ENCODE measurements around the gene ZNF219. TPM values are rescaled to one million over a fixed set of nuclear protein-coding genes. Genes with fewer than 3 reads are reported as not detected.

The ZNF219 gene
- polyA plus RNA-seq, 1 donor, result 45.2 TPM

DNA sequence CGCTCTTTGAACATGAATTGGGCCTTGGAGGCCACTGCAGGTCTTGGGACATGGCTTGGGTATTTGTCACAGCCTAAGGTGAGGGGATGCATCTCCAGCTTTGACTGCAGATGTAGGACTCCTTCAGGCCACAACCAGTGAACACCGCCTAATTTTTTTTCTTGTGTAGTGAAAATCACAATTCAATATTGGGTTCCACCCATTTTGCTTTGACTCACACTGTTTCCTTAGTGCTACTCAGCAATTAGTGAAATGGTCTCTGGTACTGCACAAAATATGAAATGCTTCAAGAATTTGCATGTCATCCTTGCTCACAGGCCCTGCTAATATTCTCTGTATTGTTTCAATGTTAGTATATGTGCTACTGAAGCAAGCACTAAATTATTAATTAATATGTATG is 14.9 kb upstream of the ZNF219 start:
- no peaks in the 10 kb centered on the region for H3K27me3 ChIP-seq (ENCODE audit: control insufficient read depth, insufficient read depth, low read length)
- no CpG with 5 or more reads among the region's 2 CpGs for WGBS (ENCODE audit: insufficient coverage, low lambda C conversion rate)

DNA sequence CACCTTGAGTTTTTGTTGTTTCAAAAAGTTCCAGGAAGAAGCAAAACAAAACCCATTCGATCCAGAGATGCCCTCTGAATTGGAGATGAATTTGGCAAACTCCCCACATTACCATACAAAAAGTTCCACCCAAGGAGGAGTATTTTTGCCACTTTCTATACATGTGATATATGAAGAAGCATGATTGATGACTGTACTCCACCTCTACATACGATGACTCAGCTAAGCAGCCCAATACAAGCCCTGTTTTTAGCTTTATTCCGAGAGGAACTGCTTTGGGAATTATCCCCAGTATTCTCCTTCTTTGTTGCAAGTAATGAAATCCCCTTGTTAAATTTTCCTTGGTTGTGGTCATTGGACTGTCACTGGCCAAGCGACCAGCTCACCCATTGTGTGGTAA is 13.8 kb upstream of the ZNF219 start:
- no peak overlapping the region for H3K27ac ChIP-seq (ENCODE audit: low read length)
- peaks cover 9% of the 10 kb centered on the region for H3K4me1 ChIP-seq (ENCODE audit: control insufficient read depth, insufficient read depth, low read length)
- no peak overlapping the region for H3K4me3 ChIP-seq (ENCODE audit: low read length)
- no peak for DNase-seq
- H3K36me3 ChIP-seq (ENCODE audit: control insufficient read depth, insufficient read depth, low read length), result no peaks in the 10 kb centered on the region
- H3K27me3 ChIP-seq (ENCODE audit: control insufficient read depth, insufficient read depth, low read length), result no peaks in the 10 kb centered on the region
- no peaks in the 10 kb centered on the region for H3K9me3 ChIP-seq (ENCODE audit: control insufficient read depth, low read depth, low read length)
- WGBS (ENCODE audit: insufficient coverage, low lambda C conversion rate), result 100% methylated on average over 1 of the region's 4 CpGs

More for the DNA sequence above, 14.9 kb upstream of the ZNF219 start:
- no peak for DNase-seq
- H3K4me1 ChIP-seq (ENCODE audit: control insufficient read depth, insufficient read depth, low read length), result peaks cover 7% of the 10 kb centered on the region
- no peak overlapping the region for H3K27ac ChIP-seq (ENCODE audit: low read length)
- H3K36me3 ChIP-seq (ENCODE audit: control insufficient read depth, insufficient read depth, low read length), result no peaks in the 10 kb centered on the region
- H3K9me3 ChIP-seq (ENCODE audit: control insufficient read depth, low read depth, low read length), result no peaks in the 10 kb centered on the region
- H3K4me3 ChIP-seq (ENCODE audit: low read length), result no peak overlapping the region

GRCh38 chr14:21109377-21110138 is 11.1 kb upstream of the ZNF219 start:
- no peaks in the 10 kb centered on the region for H3K27me3 ChIP-seq (ENCODE audit: control insufficient read depth, insufficient read depth, low read length)
- no peak overlapping the region for H3K4me3 ChIP-seq (ENCODE audit: low read length)
- H3K4me1 ChIP-seq (ENCODE audit: control insufficient read depth, insufficient read depth, low read length), result peaks cover 36% of the 10 kb centered on the region
- no peaks in the 10 kb centered on the region for H3K36me3 ChIP-seq (ENCODE audit: control insufficient read depth, insufficient read depth, low read length)
- 60% methylated on average over 1 of the region's 6 CpGs for WGBS (ENCODE audit: insufficient coverage, low lambda C conversion rate)
- peak; percentile 34 to 78 for DNase-seq
- no peak overlapping the region for H3K27ac ChIP-seq (ENCODE audit: low read length)
- no peaks in the 10 kb centered on the region for H3K9me3 ChIP-seq (ENCODE audit: control insufficient read depth, low read depth, low read length)

DNA sequence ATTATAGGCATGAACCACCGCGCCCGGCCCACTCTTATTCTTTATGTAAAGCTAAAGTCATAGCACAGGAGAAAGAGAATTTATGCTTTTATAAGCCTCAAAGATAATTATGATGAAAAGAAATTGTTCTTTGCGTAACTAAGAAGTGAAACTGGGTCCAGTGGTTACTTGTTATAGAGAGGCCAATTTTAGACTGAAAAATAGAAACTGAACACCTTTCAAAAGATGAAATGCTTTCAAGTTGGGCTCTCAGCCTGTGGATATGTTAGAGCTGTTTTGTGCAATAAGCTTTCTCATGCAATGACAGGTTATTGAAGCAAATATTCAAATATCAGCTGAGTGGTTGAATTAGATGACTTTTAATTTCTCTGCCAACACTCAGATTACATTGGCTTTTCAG is 10.3 kb upstream of the ZNF219 start:
- Histone ChIP-seq H3K27me3 (ENCODE audit: control insufficient read depth, insufficient read depth, low read length) (no peaks in the 10 kb centered on the region), H3K4me1 (ENCODE audit: control insufficient read depth, insufficient read depth, low read length) (peaks cover 36% of the 10 kb centered on the region), H3K27ac (ENCODE audit: low read length) (no peak overlapping the region), H3K36me3 (ENCODE audit: control insufficient read depth, insufficient read depth, low read length) (no peaks in the 10 kb centered on the region), H3K4me3 (ENCODE audit: low read length) (no peak overlapping the region), H3K9me3 (ENCODE audit: control insufficient read depth, low read depth, low read length) (no peaks in the 10 kb centered on the region)
- WGBS (ENCODE audit: insufficient coverage, low lambda C conversion rate), result no CpG with 5 or more reads among the region's 4 CpGs
- no peak for DNase-seq

DNA sequence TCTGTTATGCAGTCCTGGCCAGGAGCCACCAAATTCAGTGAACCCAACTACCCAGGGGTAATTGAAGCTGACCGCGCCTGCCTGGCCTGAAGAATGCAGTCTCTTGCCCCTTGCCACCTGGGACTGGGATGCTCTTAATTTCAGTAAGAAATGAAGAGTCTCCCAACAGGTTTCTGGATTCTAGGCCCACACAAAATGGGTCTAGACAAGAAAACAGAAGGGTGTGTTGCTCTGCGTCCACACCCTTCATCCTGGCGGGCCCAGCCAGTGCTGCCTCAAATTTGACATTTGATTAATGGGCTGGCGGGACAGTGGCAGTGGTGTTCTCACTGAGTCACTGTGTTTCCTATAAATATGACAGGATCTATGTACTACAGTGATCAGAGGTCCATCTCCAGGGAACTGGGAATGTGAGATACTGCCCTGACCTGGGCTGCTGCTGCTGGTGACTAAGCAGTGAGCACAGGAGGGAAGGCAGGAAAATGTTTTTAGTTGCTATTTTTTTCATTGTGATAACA is 8.9 kb upstream of the ZNF219 start:
- no peaks in the 10 kb centered on the region for H3K36me3 ChIP-seq (ENCODE audit: control insufficient read depth, insufficient read depth, low read length)
- no CpG with 5 or more reads among the region's 5 CpGs for WGBS (ENCODE audit: insufficient coverage, low lambda C conversion rate)
- H3K4me3 ChIP-seq (ENCODE audit: low read length), result no peak overlapping the region
- peak overlapping the region; percentile 30 for H3K27ac ChIP-seq (ENCODE audit: low read length)
- peak in 1 of 2 donors; percentile 36 for DNase-seq
- no peaks in the 10 kb centered on the region for H3K27me3 ChIP-seq (ENCODE audit: control insufficient read depth, insufficient read depth, low read length)
- peaks cover 47% of the 10 kb centered on the region for H3K4me1 ChIP-seq (ENCODE audit: control insufficient read depth, insufficient read depth, low read length)
- H3K9me3 ChIP-seq (ENCODE audit: control insufficient read depth, low read depth, low read length), result no peaks in the 10 kb centered on the region

- H3K36me3 ChIP-seq (ENCODE audit: control insufficient read depth, insufficient read depth, low read length), result no peaks in the 10 kb centered on the region
- H3K27me3 ChIP-seq (ENCODE audit: control insufficient read depth, insufficient read depth, low read length), result no peaks in the 10 kb centered on the region
- no peak overlapping the region for H3K4me3 ChIP-seq (ENCODE audit: low read length)
- H3K9me3 ChIP-seq (ENCODE audit: control insufficient read depth, low read depth, low read length), result no peaks in the 10 kb centered on the region
- peaks cover 53% of the 10 kb centered on the region for H3K4me1 ChIP-seq (ENCODE audit: control insufficient read depth, insufficient read depth, low read length)
- H3K27ac ChIP-seq (ENCODE audit: low read length), result peak overlapping the region; percentile 30
- DNase-seq, result peak; percentile 79 to 80
- 20% methylated on average over 1 of the region's 11 CpGs for WGBS (ENCODE audit: insufficient coverage, low lambda C conversion rate)
Measured at GRCh38 chr14:21106498-21107282, 8.2 kb upstream of the ZNF219 start.

- peak overlapping the region; percentile 98 for H3K27ac ChIP-seq (ENCODE audit: low read length)
- no peaks in the 10 kb centered on the region for H3K27me3 ChIP-seq (ENCODE audit: control insufficient read depth, insufficient read depth, low read length)
- H3K4me3 ChIP-seq (ENCODE audit: low read length), result no peak overlapping the region
- DNase-seq, result no peak
- peaks cover 59% of the 10 kb centered on the region for H3K4me1 ChIP-seq (ENCODE audit: control insufficient read depth, insufficient read depth, low read length)
- 17% methylated on average over 1 of the region's 4 CpGs for WGBS (ENCODE audit: insufficient coverage, low lambda C conversion rate)
- no peaks in the 10 kb centered on the region for H3K9me3 ChIP-seq (ENCODE audit: control insufficient read depth, low read depth, low read length)
- no peaks in the 10 kb centered on the region for H3K36me3 ChIP-seq (ENCODE audit: control insufficient read depth, insufficient read depth, low read length)
Measured at GRCh38 chr14:21106176-21106497, 7.7 kb upstream of the ZNF219 start.

GRCh38 chr14:21105095-21105494 is 6.6 kb upstream of the ZNF219 start:
- Histone ChIP-seq H3K4me3 (ENCODE audit: low read length) (no peak overlapping the region), H3K4me1 (ENCODE audit: control insufficient read depth, insufficient read depth, low read length) (peaks cover 68% of the 10 kb centered on the region), H3K9me3 (ENCODE audit: control insufficient read depth, low read depth, low read length) (no peaks in the 10 kb centered on the region), H3K27ac (ENCODE audit: low read length) (peak overlapping the region; percentile 98), H3K36me3 (ENCODE audit: control insufficient read depth, insufficient read depth, low read length) (no peaks in the 10 kb centered on the region), H3K27me3 (ENCODE audit: control insufficient read depth, insufficient read depth, low read length) (no peaks in the 10 kb centered on the region)
- no CpG with 5 or more reads among the region's 8 CpGs for WGBS (ENCODE audit: insufficient coverage, low lambda C conversion rate)
- DNase-seq, result no peak

GRCh38 chr14:21104448-21105060 is 6.1 kb upstream of the ZNF219 start:
- no CpG with 5 or more reads among the region's 8 CpGs for WGBS (ENCODE audit: insufficient coverage, low lambda C conversion rate)
- peaks cover 69% of the 10 kb centered on the region for H3K4me1 ChIP-seq (ENCODE audit: control insufficient read depth, insufficient read depth, low read length)
- H3K27me3 ChIP-seq (ENCODE audit: control insufficient read depth, insufficient read depth, low read length), result no peaks in the 10 kb centered on the region
- no peaks in the 10 kb centered on the region for H3K36me3 ChIP-seq (ENCODE audit: control insufficient read depth, insufficient read depth, low read length)
- peak overlapping the region; percentile 98 for H3K27ac ChIP-seq (ENCODE audit: low read length)
- peak in 1 of 2 donors; percentile 87 for DNase-seq
- peak overlapping the region; percentile 63 for H3K4me3 ChIP-seq (ENCODE audit: low read length)
- H3K9me3 ChIP-seq (ENCODE audit: control insufficient read depth, low read depth, low read length), result no peaks in the 10 kb centered on the region

DNA sequence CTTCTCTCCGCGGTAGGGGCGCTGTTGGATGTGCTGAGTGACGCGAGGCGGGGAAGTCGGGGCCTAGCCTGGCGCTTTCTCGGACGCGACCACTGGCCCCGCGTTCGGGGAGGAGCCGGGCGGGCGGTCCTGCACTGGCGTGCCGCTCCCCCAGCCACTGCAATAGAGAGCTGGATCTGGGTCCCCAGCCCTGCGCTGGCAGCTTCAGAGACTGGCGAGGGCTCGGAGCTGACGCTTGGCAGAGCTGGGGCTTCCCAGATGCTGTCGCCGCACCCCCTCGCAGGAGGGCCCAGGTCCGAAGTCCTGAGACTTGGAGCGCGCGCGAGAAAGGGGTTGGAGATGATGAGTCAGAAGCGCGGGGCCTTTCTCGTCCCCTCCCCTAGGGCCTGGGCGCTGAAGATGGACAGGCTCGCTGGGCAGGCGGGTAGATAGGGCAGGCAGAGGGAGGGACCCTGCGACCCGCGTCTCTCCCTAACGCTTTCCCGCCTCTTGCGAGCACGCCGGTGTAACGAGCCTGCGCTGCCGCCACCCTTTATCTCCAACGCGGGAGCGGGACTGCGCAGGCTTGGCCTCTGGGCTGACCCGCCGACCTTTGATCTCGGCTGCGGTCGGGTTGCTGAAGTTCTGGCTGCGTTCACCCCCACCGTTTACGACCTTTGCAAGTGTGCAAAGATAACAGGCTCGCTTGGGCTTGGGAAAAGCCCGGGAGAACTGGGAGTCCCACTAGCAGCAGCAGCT is 5.4 kb upstream of the ZNF219 start:
- Histone ChIP-seq H3K27ac (ENCODE audit: low read length) (peak overlapping the region; percentile 98), H3K4me1 (ENCODE audit: control insufficient read depth, insufficient read depth, low read length) (peaks cover 70% of the 10 kb centered on the region), H3K27me3 (ENCODE audit: control insufficient read depth, insufficient read depth, low read length) (no peaks in the 10 kb centered on the region), H3K9me3 (ENCODE audit: control insufficient read depth, low read depth, low read length) (no peaks in the 10 kb centered on the region), H3K4me3 (ENCODE audit: low read length) (peak overlapping the region; percentile 63), H3K36me3 (ENCODE audit: control insufficient read depth, insufficient read depth, low read length) (no peaks in the 10 kb centered on the region)
- DNase-seq, result peak; percentile 96 to 99
- WGBS (ENCODE audit: insufficient coverage, low lambda C conversion rate), result no CpG with 5 or more reads among the region's 62 CpGs
